Heart left ventricle (tissue), 16 donors: Measurements from ENCODE around the gene SLC45A3. TPM values are rescaled to one million over a fixed set of nuclear protein-coding genes. Genes with fewer than 3 reads are reported as not detected.

Experiments used
- ATAC-seq, 4 donors: fragments of 200-7000 bp; cut with Tn5 transposase; one replicate each; pipeline ENCODE4 v1.9.1; 2020 to 2022; ENCODE audit warnings: moderate library complexity in 4 of 4, mild to moderate bottlenecking in 3 of 4, moderate number of reproducible peaks in 1 of 4
- DNase-seq, 5 donors: peaks; one replicate each; pipeline ENCODE4 v3.0.0-alpha.2; 2020
- H3K27ac ChIP-seq, 12 donors: fragments of 200-600 bp; sonication (generic) in 4 of 12; one replicate each; pipeline versions ENCODE4 v1.5.0 to v1.8.0; 2016 to 2022; ENCODE audit warnings: mild to moderate bottlenecking in 2 of 12
- H3K27me3 ChIP-seq, 9 donors: fragments of 200-600 bp; sonication (generic) in 2 of 9; one replicate each; pipeline versions ENCODE4 v1.5.1 to v1.8.0; 2016 to 2022; ENCODE audit warnings: mild to moderate bottlenecking in 3 of 9
- H3K36me3 ChIP-seq, 9 donors: fragments of 200-600 bp; sonication (generic) in 2 of 9; one replicate each; pipeline versions ENCODE4 v1.5.0 to v1.8.0; 2018 to 2022; ENCODE audit warnings: mild to moderate bottlenecking in 2 of 9
- H3K4me1 ChIP-seq, 12 donors: fragments of 200-600 bp; sonication (generic) in 4 of 12; one replicate each; pipeline versions ENCODE4 v1.5.0 to v1.8.0; 2016 to 2022; ENCODE audit warnings: mild to moderate bottlenecking in 3 of 12
- H3K4me3 ChIP-seq, 12 donors: fragments of 200-600 bp; sonication (generic) in 4 of 12; one replicate each; pipeline versions ENCODE4 v1.5.0 to v1.8.0; 2017 to 2022; ENCODE audit warnings: mild to moderate bottlenecking in 9 of 12, moderate library complexity in 4 of 12
- H3K9me3 ChIP-seq, 12 donors: fragments of 200-600 bp; sonication (generic) in 4 of 12; one replicate each; pipeline versions ENCODE4 v1.5.0 to v1.8.0; 2016 to 2022; ENCODE audit warnings: mild to moderate bottlenecking in 1 of 12
- POLR2A ChIP-seq, 2 donors: fragments of 450-650 bp; IDR thresholded peaks; one replicate each; pipeline ENCODE4 v1.6.1; 2017; ENCODE audit warnings: antibody characterized with exemption in 2 of 2, mild to moderate bottlenecking in 2 of 2, moderate library complexity in 2 of 2
- WGBS, 4 donors: extraction: QIAGEN DNeasy Blood & Tissue Kit in 2 of 4; methylation state at CpG; one replicate each; pipeline versions ENCODE4 v1.1.5 to v1.1.7; 2013 to 2018; 5-methylcytosine and 5-hydroxymethylcytosine counted together
- intact Hi-C, 10 donors: fragments of 100-400 bp; cut with DNase I; formaldehyde crosslinking; loops; one replicate each; pipeline versions ENCODE4 v1.11.1 to v1.14.2; 2022
- polyA plus RNA-seq, 2 donors: library from polyadenylated mRNA; stranded (reverse); fragments of 200-250 nt; gene quantifications; one replicate each; pipeline ENCODE4 v1.2.3, GENCODE V29; 2013
- total RNA-seq, 9 donors: library from RNA; depleted of rRNA in 2 of 9; stranded (reverse); fragments of >200 nt in 2 of 9; fragmentation: NEBNext Ultra II Directional in 3 of 9; extraction: Animal tissue kit (Norgen Biotek cat#: 25700) in 3 of 9; gene quantifications; one replicate each; pipeline versions ENCODE4 v1.1.0 to v1.2.4, GENCODE V29; 2016 to 2023
- TF ChIP-seq, protein P1 (sequence below), 12 donors: fragments of 200-600 bp; sonication (generic) in 4 of 12; IDR thresholded peaks; one replicate each; pipeline versions ENCODE4 v1.5.0 to v1.8.0; 2018 to 2022; ENCODE audit warnings: antibody characterized with exemption in 12 of 12, mild to moderate bottlenecking in 5 of 12
- donor health status: ischemic (EF 13 %, LVEDD 7.1; RV severe dilation, severe dysfunction).
- donor health status: healthy with polysubstance abuse.
- donor health status: DM: no; HTN: yes; CAD: no.
- donor health status: DM: no; HTN: no; CAD: no.
- donor health status: ischemic (EF 25% LVEDD 6.9; RV normal size, moderate dysfunction).
- donor health status: ischemic (EF 25% LVEDD 5.7; RV mildly dilated, moderate dysfunction).
- donor health status: healthy.
- donor health status: DM: yes; HTN: yes; CAD: no.
- donor health status: ischemic (EF 35%, LVEDD 5.7; RV mildly dilated, moderate dysfunction).
- donor health status: nonischemic (EF 11% LVEDD 7.7; RV severe dilation, severe dysfunction).
- donor health status: DM: yes; HTN: yes; CAD: no.
- donor health status: PGD.
- donor health status: ischemic (EF 29% LVEDD 5.4; RV normal size, mild dysfunction).
- donor health status: nonischemic (EF 23%, LVEDD 6.1; RV moderate dilation, normal function).

The SLC45A3 gene
- total and polyA plus RNA-seq, 11 donors: 1.2 to 6.1 (median 2.6) TPM

DNA sequence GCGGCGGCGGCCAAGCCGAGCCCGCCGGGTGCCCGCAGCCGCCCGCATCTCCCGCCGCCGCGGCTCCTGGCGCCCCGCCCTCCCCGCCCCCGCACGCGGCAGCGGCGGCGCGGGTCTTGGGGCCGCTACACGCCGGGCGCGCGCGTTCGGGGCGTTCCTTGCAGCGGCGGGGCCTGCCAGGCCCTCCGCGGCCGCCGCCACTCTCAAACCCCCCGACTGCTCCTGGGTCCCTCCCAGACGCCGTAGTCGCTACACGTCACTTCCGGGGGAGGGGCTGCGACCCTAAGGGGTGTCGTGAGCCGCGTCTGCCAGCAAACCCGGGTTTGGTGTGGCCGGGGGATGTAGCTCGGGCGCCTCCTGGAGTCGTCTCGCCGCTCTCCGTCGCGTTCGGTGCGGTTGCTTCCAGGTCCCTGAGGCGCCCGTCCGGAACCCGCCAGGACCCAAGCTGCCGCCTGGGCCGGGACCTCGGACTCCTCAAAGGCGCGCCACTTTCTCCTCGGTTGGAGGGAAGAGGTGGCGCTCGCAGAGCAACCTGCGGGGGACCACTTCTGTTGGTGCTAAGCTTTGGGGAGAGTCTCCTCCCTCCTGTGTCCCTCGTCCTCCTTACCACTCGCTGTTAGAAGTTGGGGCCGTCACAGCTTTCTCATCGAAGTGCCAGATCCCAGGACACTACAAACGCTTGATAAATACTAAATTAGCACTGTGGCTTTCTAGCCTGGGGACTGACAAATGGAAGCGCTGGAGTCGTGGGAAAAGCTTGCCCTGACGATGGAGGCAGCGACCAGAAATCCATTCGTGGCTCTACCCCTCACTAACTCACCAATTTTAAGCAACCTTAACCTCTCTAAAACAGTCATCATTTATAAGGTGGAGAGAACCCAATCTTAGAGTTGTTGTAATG, 48.3 kb downstream of the SLC45A3 start, which contains the start of gene ELK4:
Gene ELK4 (minus strand): TSS at position 244 of the 901 bp plus-strand sequence. CDS start 8,129 bp downstream, outside the sequence.
- 1 to 6% (median 1%) methylated on average over 6 to 83 of the region's 83 CpGs for WGBS, 4 donors
- DNase-seq (peak; percentile 99 to 100 (median 99)), ATAC-seq (peak; percentile 99 to 100 (median 99))
- Histone ChIP-seq H3K9me3 (no peaks in the 10 kb centered on the region), H3K4me1 (peaks cover 4 to 50% (median 24%) of the 10 kb centered on the region in 12 donors), H3K4me3 (peak within 1 kb of the TSS; percentile 47 to 88 (median 74)), H3K27me3 (no peaks in the 10 kb centered on the region), H3K36me3 (peaks cover 0 to 4% (median 0%) of the 10 kb centered on the region in 9 donors), H3K27ac (peak within 1 kb of the TSS; percentile 89 to 97 (median 95))
- TF ChIP-seq POLR2A (IDR thresholded peaks at IDR 0.05): peak in 1 of 2 donors; percentile 97
- TF ChIP-seq, protein P1, sequence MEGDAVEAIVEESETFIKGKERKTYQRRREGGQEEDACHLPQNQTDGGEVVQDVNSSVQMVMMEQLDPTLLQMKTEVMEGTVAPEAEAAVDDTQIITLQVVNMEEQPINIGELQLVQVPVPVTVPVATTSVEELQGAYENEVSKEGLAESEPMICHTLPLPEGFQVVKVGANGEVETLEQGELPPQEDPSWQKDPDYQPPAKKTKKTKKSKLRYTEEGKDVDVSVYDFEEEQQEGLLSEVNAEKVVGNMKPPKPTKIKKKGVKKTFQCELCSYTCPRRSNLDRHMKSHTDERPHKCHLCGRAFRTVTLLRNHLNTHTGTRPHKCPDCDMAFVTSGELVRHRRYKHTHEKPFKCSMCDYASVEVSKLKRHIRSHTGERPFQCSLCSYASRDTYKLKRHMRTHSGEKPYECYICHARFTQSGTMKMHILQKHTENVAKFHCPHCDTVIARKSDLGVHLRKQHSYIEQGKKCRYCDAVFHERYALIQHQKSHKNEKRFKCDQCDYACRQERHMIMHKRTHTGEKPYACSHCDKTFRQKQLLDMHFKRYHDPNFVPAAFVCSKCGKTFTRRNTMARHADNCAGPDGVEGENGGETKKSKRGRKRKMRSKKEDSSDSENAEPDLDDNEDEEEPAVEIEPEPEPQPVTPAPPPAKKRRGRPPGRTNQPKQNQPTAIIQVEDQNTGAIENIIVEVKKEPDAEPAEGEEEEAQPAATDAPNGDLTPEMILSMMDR (IDR thresholded peaks at IDR 0.05): peak; percentile 67 to 92 (median 76)
- intact Hi-C loops: loop anchor here (1.0 to 10.0 kb wide), 11 partner anchors 35 to 145 kb away; no protein-coding TSS in a partner anchor

DNA sequence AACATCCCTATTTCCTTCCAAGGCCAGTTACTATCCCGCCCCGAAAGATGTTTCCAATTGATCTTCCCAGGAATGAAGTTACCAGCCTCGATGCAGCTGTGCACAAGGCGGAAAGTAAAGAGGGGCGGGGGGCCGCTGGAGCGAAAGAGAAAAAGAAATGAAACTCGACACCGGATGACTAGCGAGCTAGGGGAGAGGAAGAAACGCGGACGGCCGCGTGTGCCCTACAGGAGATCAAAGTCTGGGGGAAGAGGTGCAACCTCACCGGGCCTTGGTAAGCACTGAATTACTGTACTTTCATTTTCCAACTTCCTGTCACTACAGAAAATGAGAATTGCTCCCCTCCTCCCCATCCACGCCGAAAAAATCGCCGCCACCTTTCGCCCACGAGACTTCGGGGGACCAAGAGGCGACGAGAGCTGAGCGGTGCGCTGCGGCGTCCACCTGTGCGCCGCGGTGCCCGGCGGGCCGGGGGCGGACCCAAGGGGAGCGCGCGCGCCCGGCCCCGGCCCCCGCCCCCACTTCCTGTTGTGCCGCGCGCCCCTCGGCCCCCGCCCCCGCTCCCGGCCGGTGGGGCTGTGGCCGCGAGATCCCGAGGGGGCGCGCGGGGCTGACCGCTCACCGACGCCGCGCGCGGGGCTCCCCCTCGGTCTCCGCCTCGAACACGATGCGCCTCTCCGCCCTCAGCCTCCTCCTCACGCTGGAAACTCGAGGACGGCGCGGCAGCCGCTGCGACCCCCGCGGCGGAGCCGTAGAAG, 49.1 kb downstream of the SLC45A3 start:
- WGBS, 4 donors: 0 to 1% (median 0%) methylated on average over 23 to 81 of the region's 81 CpGs
- intact Hi-C loops: loop anchor here in 8 of 10 donors (5.0 to 10.0 kb wide), 6 partner anchors 34 to 144 kb away; no protein-coding TSS in a partner anchor
- peak overlapping the region; percentile 47 to 88 (median 74) for H3K4me3 ChIP-seq
- peak in 3 of 4 donors; percentile 58 to 76 (median 75) for ATAC-seq
- H3K27ac ChIP-seq: peak overlapping the region; percentile 89 to 97 (median 95)
- peaks cover 0 to 7% (median 0%) of the 10 kb centered on the region in 9 donors for H3K36me3 ChIP-seq
- no peaks in the 10 kb centered on the region for H3K27me3 ChIP-seq
- DNase-seq: peak; percentile 59 to 76 (median 61)
- no peaks in the 10 kb centered on the region for H3K9me3 ChIP-seq
- H3K4me1 ChIP-seq: peaks cover 4 to 53% (median 23%) of the 10 kb centered on the region in 12 donors
- TF ChIP-seq, protein P1 (IDR thresholded peaks at IDR 0.05): no peak
- TF ChIP-seq POLR2A (IDR thresholded peaks at IDR 0.05): peak in 1 of 2 donors; percentile 24

DNA sequence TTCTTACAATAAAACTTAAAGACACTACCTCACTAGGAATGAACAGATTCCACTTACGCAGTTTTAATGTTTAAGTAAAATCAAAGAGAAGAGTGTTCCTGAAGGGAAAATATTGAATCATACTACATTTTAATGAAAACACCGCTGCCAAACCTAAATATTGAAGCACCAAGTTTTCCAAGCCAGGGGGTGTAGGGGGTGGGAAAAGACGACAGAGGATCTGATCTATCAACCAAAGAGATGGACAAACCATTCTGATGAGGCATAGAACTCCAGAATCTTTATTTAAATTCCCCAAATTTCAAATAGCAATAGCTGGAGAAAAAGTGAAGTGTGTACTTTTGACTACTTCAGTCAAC, 49.7 kb downstream of the SLC45A3 start:
- intact Hi-C loops: loop anchor here in 8 of 10 donors (5.0 to 10.0 kb wide), 6 partner anchors 33 to 143 kb away; no protein-coding TSS in a partner anchor
- ATAC-seq (no peak), DNase-seq (no peak)
- 19 to 24% (median 19%) methylated on average over 3 of the region's 3 CpGs for WGBS, 4 donors
- H3K36me3 ChIP-seq: peaks cover 0 to 7% (median 0%) of the 10 kb centered on the region in 9 donors
- TF ChIP-seq POLR2A (IDR thresholded peaks at IDR 0.05): no peak
- TF ChIP-seq, protein P1 (IDR thresholded peaks at IDR 0.05): no peak
- peak overlapping the region; percentile 47 to 88 (median 74) for H3K4me3 ChIP-seq
- H3K27me3 ChIP-seq: no peaks in the 10 kb centered on the region
- peak overlapping the region; percentile 89 to 97 (median 95) for H3K27ac ChIP-seq
- H3K4me1 ChIP-seq: peaks cover 4 to 59% (median 23%) of the 10 kb centered on the region in 12 donors
- no peaks in the 10 kb centered on the region for H3K9me3 ChIP-seq
